Measurements from ENCODE around the gene CARS2.

DNA sequence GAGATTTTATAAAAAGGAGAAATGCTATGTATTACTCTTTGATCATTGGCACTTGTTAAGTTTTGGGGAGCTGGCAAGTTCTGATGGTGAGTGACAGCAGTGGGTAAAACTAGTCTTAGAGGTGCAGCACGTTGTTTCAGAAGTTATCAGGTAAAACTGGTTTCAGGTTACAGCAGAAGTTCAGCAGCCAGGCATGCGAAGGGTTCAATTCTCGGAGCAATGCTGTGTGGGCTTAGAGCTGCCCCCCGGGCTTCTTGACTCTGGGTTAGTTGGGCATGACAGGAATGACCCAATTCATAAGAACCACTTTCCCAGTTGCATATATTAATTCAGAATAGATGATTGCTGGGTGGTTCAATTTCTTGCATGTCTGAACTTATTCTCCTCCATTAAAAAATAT is 42.4 kb upstream of the CARS2 start:
- TF ChIP-seq CTCF (IDR thresholded peaks at IDR 0.05; ENCODE audit: insufficient read depth, low read length, poor library complexity, severe bottlenecking) = no peak
- TF ChIP-seq EZH2phosphoT487 (conservative IDR thresholded peaks at IDR 0.05; ENCODE audit: low read length) = no peak
